C1 segment of cervical spinal cord (tissue), 14 donors: ENCODE results near the gene HADHB.
"Not testable (repeated sequence)": the region's sequence is repeated elsewhere in the genome, so short reads cannot be mapped to it uniquely, and the experiment has no call there.

ENCODE experiments used
- DNase-seq, 14 donors: peaks; one replicate each; lab custom pipeline; 2025; lab: John Stamatoyannopoulos, UW

HADHB gene

DNA sequence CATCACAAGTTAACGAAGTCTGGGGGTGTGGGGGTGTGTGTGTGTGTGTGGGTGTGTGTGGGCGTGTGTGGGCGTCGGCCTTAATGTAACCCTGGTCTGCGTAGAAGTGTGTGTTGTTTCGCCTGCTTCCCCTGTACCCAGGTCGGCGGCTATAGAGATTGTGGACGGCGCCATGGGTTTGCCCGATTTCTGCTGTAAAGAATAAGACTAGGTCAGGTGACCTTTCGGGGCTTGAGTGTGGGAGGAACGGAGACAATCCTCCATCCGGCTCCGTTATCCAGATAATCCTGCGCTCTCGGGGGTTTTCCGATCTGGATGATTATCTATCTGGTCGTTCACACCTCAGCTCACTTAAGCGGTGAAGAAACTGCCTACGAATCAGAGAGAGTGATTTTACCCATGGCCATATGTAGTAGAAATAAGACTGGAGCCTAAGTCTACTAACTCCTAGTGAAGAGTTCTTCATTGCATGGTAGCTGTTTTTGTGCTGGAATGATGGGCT lies 543 bp downstream of the HADHB start:
- DNase-seq = peak in 10 of 14 donors; percentile 41 to 73 (median 60)

DNA sequence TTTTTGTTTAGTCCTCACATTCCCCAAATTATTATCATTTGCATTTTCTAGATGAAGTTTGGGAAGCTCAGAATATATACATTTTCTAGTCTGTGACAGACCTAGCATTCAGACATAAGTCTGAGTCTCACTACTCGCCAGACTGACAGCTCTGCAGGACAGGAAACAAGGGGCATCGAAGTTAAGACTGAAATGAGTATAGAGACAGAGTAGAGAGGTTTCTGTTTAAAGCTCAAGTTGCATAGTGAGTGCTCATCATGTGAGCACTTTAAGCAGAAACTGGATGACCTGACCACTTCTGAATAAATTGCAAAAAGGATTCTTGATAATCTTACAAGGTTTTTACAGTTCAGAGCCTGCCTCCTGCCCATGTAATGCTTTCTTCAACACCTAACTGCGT lies 1.1 kb downstream of the HADHB start:
- DNase-seq = no peak

DNA sequence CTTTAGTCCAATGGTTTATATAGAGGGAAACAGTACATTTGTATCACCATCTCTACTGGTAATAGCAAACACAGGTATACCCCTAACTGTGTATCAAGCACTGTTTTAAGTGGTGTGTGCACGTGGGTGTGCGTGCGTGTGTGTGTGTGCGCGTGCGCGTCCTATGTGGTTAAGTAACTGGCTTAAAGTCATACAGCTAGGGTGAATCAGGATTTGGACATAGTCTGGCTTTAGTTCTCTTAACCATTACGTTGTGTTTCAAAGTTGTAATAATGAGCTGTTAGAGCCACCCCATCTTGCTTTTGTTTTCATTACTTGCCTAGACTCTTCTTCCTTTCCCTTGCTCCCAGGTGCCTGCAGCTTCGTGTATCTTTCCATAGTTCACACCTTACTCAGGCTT lies 2.1 kb downstream of the HADHB start:
- peak in 1 of 14 donors; percentile 16 for DNase-seq

DNA sequence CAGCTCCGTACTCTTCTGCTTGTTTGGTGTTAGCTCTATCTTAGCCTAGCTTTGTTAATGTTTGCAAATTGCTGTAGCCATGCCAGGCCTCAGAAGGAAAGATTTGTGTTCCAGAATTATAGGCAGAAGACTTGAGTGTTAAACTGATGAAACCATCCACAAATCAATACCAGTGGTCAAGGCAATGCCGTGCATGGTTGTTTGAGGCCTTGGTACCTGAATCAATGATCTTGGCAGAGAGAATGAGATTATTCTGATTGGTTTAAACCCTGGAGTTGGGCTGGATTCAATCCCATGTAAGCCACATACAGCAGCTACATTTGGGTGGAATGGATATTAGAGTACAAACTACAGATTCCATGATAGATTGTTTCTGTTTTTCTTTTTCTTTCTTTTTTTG lies 4.9 kb downstream of the HADHB start:
- no peak for DNase-seq

DNA sequence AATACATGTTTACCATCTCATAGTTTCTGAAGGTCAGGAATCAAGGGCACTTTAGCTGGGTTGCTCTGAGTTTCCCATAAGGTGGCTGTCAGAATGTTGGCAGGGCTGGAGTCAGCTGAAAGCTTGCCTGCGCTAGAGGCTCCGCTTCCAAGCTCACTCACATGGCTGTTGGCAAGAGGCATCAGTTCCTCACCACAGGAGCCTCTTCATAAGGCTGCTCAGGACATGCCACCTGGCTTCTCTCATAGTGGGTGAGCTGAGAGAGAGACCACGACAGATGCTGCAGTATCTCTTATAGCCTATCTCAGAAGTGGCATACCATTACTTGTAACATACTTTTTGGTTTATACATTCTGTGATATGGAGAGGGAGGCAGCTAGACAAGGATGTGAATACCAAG lies 7.2 kb downstream of the HADHB start:
- DNase-seq = peak in 8 of 14 donors; percentile 10 to 98 (median 57)

DNA sequence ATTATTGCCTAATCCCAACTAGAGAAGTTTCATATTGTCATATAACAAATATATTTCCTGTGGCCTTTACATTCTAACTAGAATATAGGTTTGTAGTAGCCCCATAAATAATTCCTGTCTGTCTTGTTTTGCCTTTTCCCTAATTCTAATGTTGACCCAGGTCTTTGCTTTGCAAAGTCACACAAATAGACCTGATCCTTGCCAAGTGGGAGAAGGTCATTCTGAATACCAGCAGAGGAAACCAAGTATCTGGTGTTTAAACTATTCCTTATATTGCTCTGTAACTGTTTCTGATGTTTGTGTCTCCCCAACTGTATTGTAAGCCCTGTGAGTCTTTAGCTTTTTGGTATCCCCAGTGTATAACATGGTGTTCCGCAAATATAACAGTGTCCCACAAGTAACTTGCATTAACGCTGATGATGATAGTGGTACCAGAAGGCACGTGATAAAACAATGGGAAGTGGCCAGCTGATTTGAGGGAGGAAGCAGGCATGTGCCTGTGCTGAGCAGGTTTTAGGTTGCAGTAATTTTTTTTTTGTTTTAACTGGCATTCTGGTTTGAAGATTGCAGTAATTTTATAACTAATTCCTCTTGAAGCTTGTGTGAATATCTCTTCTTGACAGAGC lies 11.1 kb downstream of the HADHB start:
- no peak for DNase-seq

DNA sequence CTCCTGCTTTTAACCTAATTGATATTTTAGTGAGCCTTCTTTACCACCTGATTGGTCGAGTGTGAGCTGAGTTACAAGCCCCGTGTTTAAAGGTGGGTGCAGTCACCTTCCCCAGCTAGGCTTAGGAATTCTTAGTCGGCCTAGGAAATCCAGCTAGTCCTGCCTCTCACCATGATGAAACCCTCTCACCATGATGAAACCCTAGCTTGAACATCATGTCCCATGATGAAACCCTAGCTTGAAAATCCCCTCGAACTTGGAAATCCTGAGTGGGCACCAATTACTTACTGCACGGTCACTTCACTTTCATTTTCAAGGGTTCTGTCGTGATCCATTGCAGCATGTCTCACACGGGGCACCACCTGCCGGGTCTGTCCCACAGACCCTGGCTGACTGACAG lies 14.1 kb downstream of the HADHB start:
- DNase-seq = not testable (repeated sequence)

DNA sequence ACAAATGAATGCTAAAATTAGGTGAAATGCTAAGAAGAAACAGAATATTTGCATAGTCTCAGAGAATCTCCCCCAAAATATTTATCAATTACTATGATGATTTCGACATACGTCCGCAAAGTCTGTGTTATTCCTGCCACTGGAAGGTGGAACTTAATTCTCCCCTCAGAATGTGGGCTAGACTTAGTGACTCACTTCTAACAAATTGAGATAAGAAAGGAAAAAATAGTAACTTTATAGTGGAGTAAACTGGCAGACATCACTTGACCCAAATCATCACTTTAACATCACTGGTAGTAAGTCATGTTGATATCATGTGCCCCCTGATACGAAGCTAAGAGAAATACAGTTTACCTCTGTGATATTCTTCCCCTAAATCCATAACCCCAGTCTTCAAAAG lies 23.5 kb downstream of the HADHB start:
- DNase-seq = no peak

DNA sequence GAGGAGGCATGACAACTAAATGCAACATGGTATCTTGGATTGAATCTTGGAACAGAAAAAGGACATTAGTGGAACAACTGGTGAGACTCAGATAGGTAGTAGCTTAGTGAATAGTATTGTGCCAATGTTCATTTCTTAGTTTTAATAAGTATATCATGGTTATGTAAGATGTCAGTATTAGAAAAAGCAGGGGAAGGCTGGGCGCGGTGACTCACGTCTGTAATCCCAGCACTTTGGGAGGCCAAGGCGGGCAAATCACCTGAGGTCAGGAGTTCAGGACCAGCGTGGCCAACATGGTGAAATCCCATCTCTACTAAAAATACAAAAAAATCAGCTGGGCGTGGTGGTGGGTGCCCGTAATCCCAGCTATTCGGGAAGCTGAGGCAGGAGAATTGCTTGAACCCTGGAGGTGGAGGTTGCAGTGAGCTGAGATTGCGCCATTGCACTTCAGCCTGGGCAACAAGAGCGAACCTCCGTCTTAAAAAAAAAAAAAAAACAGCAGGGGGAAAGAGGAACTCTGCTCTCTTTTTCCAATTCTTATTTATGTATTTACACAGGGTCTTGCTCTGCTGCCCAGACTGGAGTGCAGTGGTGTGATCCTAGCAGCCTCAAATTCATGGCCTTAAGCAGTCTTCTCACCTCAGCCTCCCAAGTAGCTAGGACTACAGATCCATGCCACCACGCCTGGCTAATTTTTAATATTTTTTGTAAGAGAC lies 24.1 kb downstream of the HADHB start:
- not testable (repeated sequence) for DNase-seq

DNA sequence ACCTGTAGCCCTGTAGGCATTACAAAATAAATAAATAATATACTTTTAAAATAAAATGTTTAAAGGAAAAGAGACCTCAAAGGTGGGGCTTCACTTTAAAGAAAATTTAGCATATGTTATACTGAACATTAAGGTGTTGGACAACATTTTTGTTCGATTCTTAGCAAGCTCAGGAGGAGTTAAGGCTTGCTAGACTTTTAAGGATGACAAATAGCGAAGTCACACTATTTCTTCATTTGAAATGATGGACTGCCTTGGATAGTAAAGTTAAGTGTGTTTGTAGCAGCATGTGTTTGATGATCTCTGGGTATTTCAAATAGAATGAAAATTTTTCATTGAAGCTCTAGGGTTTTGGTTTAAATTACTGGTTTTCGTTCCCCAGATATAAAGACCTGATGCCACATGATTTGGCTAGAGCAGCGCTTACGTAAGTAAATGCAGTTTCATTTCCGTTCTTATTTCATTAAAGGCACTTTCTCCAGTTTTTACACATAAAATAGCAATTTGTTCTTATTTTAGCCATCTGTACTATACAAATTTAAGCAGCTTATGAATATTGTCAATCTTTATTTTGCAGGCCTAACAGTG lies 24.9 kb downstream of the HADHB start:
- no peak for DNase-seq

DNA sequence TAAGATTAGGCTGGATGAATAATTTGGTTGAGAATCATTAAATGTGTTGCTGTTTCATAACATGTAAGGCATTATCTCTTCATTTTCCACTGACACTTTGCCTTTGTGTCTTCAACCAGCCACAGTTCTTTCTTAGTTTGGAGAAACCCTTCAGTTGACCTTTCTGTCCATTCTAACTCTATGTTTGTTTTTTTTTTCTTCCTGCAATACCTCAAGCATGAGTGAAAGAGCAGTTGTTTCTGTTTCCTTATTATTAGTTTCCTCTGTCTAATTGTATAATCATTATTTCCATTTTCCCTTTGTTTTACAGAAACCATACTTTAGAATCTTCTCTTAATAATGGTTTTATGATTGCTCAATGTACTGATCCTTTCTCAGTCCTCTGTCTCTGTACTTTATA lies 25.6 kb downstream of the HADHB start:
- DNase-seq = no peak

DNA sequence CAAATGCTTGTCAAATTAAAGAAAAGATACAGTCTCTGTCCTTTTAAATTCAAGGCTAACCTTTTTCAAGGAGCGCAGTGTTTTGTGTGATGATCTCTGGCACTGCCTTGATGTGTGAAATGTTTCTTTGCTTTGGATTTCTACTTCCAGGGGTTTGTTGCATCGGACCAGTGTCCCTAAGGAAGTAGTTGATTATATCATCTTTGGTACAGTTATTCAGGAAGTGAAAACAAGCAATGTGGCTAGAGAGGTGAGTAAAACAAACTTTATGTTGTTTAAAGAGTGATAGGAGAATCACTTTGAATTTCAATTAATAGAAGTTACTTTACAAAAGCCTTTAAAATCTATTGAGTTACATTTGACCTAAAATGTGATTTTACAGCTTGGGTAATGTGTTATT lies 28.8 kb downstream of the HADHB start:
- DNase-seq = no peak

DNA sequence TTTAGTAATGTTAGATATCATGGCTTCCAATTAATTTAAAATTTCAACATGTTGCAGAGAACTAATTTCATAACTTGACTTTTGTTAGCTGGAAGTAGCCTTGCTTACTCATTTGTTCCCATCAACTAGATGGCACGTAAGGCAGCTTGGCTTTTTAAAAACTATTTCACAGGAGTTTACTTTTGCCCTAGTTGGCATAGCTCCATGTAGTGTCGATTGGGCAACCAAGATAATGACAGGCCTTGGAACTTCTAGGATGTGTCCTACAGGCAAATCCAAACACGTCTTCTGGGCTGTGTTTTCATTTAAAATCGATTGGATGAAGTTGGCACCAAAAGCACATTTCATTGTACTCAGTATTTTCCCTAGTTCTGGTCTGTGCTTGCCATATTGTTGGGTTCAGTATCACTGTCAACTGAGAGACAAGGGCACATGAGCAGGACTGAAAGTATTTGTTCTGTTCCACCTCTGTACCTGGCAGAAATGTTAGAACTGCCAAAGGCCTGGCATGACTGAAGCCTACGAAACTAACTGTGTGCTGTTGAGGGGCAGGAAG lies 29.4 kb downstream of the HADHB start:
- DNase-seq = peak in 4 of 14 donors; percentile 3 to 17 (median 7)

DNA sequence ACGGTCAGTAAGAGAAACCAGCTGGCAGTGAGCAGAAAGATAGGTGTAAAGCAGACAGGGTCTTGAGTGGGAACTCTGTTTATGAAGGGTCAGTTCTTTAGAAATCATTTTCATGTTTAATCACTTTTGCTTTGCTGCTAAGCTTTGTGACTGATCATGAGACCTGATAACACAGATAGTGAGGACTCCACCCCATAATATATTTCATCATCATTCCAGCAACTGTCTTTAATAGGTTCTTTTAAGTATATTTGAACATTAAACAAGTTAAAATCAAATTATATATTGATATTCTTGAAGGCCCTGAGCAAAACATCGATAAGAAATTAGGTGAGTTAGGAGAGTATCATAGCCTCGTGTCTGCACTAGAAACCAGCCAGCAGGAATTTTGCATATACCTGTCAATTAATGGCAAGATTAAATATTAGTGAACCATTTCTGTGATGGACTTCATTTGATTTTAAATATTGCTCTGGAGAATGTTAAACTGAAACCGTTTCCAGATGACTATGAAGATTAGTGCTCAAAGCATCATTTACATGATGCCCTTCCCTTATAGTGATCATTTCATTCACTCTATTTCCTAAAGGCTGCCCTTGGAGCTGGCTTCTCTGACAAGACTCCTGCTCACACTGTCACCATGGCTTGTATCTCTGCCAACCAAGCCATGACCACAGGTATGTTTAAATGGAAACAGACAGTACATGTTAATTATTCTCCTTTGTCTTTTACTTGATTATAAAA lies 31.9 kb downstream of the HADHB start:
- DNase-seq = no peak

DNA sequence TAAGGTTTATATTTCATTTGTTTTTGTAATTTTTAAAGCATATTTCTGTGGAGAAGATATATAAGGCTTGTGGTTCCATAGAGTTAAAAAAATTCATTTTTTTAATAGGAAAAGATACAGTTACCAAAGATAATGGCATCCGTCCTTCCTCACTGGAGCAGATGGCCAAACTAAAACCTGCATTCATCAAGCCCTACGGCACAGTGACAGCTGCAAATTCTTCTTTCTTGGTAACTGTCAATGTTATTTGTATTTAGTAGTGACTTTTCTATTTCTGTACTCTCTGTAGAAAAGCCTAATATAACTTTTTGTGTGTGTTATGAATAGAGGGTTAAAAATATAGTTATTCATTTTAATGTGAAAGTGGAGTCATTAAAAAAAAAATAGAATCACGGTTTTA lies 35.1 kb downstream of the HADHB start:
- DNase-seq = no peak

DNA sequence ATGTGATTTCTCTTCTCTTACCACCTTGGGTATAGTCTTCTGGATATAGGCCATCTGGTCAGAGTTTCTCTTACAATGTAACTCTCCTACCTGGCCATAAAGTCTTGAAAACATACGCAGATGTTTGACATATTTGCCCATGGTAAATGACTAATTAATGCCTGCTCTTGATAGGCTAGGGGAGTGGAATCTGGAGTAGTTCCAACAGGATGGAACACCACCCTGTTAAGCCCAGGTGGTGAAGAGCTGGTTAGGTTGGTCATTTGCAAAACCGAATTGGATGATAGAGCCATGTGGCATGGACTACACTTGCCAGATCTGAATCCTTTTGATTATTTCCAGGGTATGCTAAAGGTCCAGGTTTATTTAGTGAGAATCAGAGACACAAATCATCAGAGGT lies 36.5 kb downstream of the HADHB start:
- no peak for DNase-seq

DNA sequence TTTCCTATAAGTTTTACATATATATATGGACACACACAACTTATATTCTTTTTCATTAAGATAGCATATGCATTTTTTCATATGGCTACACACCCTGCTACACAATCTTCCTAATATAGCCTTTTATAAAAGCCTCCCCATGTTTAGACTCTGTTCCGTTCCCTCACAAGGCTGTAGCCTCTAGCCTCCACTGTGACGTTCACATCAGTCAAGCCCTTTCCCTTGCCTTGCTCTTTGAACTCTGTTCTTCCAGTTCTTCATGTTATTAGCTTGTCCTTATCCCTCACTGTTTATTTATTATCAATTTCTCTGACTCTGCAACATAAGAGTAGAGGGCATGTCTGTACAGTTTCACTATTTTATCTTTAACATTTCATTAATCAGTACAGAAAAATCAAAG lies 38.9 kb downstream of the HADHB start:
- no peak for DNase-seq

DNA sequence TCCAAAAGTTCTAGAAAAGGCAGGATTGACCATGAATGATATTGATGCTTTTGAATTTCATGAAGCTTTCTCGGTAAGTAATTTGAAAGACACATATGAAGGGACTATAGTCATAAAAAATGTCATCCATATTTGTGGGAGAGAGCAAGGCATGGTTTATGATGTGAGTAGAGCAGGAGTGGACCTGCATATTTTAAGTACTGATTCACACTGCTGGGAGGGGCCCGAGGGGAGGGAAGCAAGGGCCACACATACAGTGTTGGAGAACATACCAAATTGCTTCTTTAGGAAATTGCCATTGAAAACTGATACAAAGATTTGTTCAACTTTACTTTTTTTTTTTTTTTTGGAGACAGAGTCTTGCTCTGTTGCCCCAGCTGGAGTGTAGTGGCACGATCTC lies 39.4 kb downstream of the HADHB start:
- no peak for DNase-seq

DNA sequence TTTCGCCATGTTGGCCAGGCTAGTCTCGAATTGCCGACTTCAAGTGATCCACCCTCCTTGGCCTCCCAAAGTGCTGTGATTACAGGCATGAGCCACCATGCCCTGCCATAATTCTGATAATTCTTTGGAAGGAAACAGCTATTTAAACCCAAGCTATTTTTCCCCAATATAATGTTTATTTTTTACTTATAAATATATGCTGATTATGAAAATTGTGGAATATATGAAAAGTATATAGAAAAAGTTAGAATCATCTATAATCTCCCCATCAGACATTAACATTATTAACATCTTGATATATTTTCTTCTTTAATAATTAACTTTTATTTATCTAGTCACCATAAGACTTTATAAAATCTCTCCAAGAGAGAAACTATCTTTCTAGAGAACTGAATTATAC lies 41.2 kb downstream of the HADHB start:
- DNase-seq = no peak

DNA sequence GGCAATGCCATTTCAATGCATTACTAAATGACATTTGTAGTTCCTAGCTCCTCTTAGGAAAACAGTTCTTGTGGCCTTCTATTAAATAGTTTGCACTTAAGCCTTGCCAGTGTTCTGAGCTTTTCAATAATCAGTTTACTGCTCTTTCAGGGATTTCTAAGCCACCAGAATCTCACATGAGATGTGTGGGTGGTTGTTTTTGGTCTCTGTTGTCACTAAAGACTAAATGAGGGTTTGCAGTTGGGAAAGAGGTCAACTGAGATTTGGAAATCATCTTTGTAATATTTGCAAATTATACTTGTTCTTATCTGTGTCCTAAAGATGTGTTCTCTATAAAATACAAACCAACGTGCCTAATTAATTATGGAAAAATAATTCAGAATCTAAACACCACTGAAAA lies 45.3 kb downstream of the HADHB start:
- no peak for DNase-seq

DNA sequence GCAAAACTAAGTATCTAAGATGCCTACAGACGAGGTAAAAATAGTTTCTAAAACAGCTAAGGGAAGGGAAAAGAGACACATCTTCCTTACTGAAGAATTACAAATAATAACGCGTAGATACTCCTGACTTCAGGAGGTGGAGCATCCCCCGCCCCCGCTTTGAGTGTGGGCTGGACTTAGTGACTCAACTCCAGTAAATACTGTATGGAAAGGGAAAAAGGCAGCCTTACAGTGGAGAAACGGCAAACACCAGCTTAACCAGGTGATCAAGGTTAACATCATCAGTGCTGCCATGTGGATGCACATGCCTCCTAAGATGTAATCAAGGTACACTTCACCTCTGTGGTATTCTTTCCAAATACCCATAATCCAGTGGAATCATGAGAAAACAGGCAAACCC lies 47.9 kb downstream of the HADHB start:
- DNase-seq = no peak

DNA sequence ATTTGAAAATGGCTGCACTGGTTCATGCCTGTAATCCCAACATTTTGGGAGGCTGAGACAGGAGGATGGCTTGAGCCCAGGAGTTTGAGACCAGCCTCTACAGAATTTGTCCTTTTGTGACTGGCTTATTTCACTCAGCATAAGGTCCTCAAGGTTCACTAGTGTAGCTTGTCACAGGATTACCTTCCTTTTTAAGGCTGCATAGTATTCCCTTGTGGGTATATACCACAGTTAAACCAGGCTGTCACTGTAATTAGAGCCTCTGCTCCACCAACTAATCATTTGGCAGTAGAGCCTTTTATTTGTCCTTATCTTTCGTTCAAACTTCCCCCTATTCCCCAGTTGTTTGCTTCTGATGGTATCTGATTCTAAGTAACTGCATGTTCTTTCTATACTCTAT lies 50.8 kb downstream of the HADHB start:
- DNase-seq = no peak
